NB4 (cell line): ENCODE data around the gene ZNF483.
"Not testable (repeated sequence)": the region's sequence is repeated elsewhere in the genome, so short reads cannot be mapped to it uniquely, and the experiment has no call there.

ENCODE experiments used
- DNase-seq: peaks from one replicate; pipeline ENCODE4 v3.0.0; 2010; ENCODE audit warnings: low read depth
- H3K4me3 ChIP-seq: one replicate; pipeline ENCODE4 v1.5.1; 2011; ENCODE audit warnings: mild to moderate bottlenecking, low read depth, low read length, moderate library complexity
- CTCF ChIP-seq: IDR thresholded peaks from one replicate; pipeline ENCODE4 v1.5.1; 2012; ENCODE audit warnings: low read depth, low read length
- MAX ChIP-seq: IDR thresholded peaks from 2 replicates; pipeline ENCODE4 v1.6.1; 2011; ENCODE audit warnings: low read depth, low read length
- MYC ChIP-seq: IDR thresholded peaks from 2 replicates; pipeline ENCODE4 v1.6.1; 2011; ENCODE audit warnings: low read depth, low read length
- POLR2A ChIP-seq: IDR thresholded peaks from 2 replicates; pipeline ENCODE4 v1.6.1; 2011; ENCODE audit warnings: mild to moderate bottlenecking; ENCODE audit not compliant: insufficient read length; ENCODE audit errors: extremely low read depth

ZNF483 gene

GRCh38 chr9:111559000-111559610, 34.1 kb downstream of the ZNF483 start:
- no peak overlapping the region for H3K4me3 ChIP-seq
- no peak for DNase-seq
- TF ChIP-seq CTCF: no peak
- no peak for TF ChIP-seq MAX
- TF ChIP-seq POLR2A: no peak
- TF ChIP-seq MYC: no peak

- no peak for DNase-seq
- TF ChIP-seq MYC: no peak
- no peak overlapping the region for H3K4me3 ChIP-seq
These were observed 36.3 kb downstream of the ZNF483 start for GRCh38 chr9:111561165-111561719.

- H3K4me3 ChIP-seq: no peak overlapping the region
- no peak for DNase-seq
- TF ChIP-seq MAX: no peak
- no peak for TF ChIP-seq MYC
- TF ChIP-seq POLR2A: no peak
- no peak for TF ChIP-seq CTCF
These were observed 41.3 kb downstream of the ZNF483 start for GRCh38 chr9:111566234-111566633.

- not testable (repeated sequence) for H3K4me3 ChIP-seq, DNase-seq
These were observed 43.1 kb downstream of the ZNF483 start for GRCh38 chr9:111568127-111568526.

GRCh38 chr9:111572950-111573604, 48.1 kb downstream of the ZNF483 start:
- no peak overlapping the region for H3K4me3 ChIP-seq
- TF ChIP-seq MAX (no peak), MYC (no peak), CTCF (no peak), POLR2A (no peak)
- no peak for DNase-seq

- DNase-seq: no peak
- TF ChIP-seq CTCF (no peak), POLR2A (no peak), MYC (no peak), MAX (no peak)
- H3K4me3 ChIP-seq: no peak overlapping the region
These were observed 57.9 kb downstream of the ZNF483 start for GRCh38 chr9:111582888-111583287.

- TF ChIP-seq MAX: no peak
- no peak for TF ChIP-seq POLR2A
- TF ChIP-seq MYC: no peak
- no peak for TF ChIP-seq CTCF
- no peak overlapping the region for H3K4me3 ChIP-seq
- DNase-seq: no peak
These were observed 61.4 kb downstream of the ZNF483 start for GRCh38 chr9:111586378-111586777.
